GM21381 (cell line): ENCODE measurements around the gene GRIN3B.

Experiments
- ATAC-seq: cut with Tn5 transposase; IDR thresholded peaks from one replicate; pipeline ENCODE4 v1.9.1; 2021; ENCODE audit warnings: mild to moderate bottlenecking, moderate library complexity; ENCODE audit not compliant: unreplicated experiment

The GRIN3B gene

GRCh38 chr19:964761-965694 lies 35.2 kb upstream of the GRIN3B start:
- ATAC-seq, result no peak

GRCh38 chr19:966485-967088 lies 33.6 kb upstream of the GRIN3B start:
- no peak for ATAC-seq

GRCh38 chr19:970695-971094 lies 29.5 kb upstream of the GRIN3B start:
- no peak for ATAC-seq

- no peak for ATAC-seq
These were observed 28.4 kb upstream of the GRIN3B start for GRCh38 chr19:971795-972194.

GRCh38 chr19:972281-972680 lies 27.9 kb upstream of the GRIN3B start:
- no peak for ATAC-seq

- ATAC-seq, result no peak
These were observed 26.3 kb upstream of the GRIN3B start for GRCh38 chr19:973726-974563.

- no peak for ATAC-seq
These were observed 25.5 kb upstream of the GRIN3B start for GRCh38 chr19:974564-975257.

- no peak for ATAC-seq
These were observed 23.7 kb upstream of the GRIN3B start for GRCh38 chr19:976476-976875.

GRCh38 chr19:977058-977464 lies 23.2 kb upstream of the GRIN3B start:
- no peak for ATAC-seq

GRCh38 chr19:979318-979741 lies 20.9 kb upstream of the GRIN3B start:
- no peak for ATAC-seq

- no peak for ATAC-seq
These were observed 19.9 kb upstream of the GRIN3B start for GRCh38 chr19:980133-980998.

- ATAC-seq, result peak; percentile 51
These were observed 17.6 kb upstream of the GRIN3B start for GRCh38 chr19:982567-983170.

GRCh38 chr19:984165-984967 lies 15.9 kb upstream of the GRIN3B start, which contains the start of gene WDR18:
Gene WDR18 (plus strand): TSS chr19:984345. CDS start chr19:984354, 9 bp downstream.
- ATAC-seq, result peak; percentile 77

GRCh38 chr19:986083-986482 lies 14.1 kb upstream of the GRIN3B start:
- no peak for ATAC-seq

- ATAC-seq, result no peak
These were observed 12.1 kb upstream of the GRIN3B start for GRCh38 chr19:988081-988480.

- no peak for ATAC-seq
These were observed 11.7 kb upstream of the GRIN3B start for GRCh38 chr19:988510-988909.

- ATAC-seq, result no peak
These were observed 10.7 kb upstream of the GRIN3B start for GRCh38 chr19:989381-990081.

GRCh38 chr19:990119-990571 lies 10.1 kb upstream of the GRIN3B start:
- ATAC-seq, result no peak
